GM18868 (cell line): ENCODE data around the gene PPIL6.
A peak's percentile ranks its signal among the peaks of the same experiment; 100 is the strongest.
"Not testable (repeated sequence)": the region's sequence is repeated elsewhere in the genome, so short reads cannot be mapped to it uniquely, and the experiment has no call there.

Experiments
- ATAC-seq: cut with Tn5 transposase; IDR thresholded peaks from one replicate; pipeline ENCODE4 v1.9.1; 2021; ENCODE audit warnings: mild to moderate bottlenecking, moderate library complexity; ENCODE audit not compliant: unreplicated experiment

The PPIL6 gene

DNA sequence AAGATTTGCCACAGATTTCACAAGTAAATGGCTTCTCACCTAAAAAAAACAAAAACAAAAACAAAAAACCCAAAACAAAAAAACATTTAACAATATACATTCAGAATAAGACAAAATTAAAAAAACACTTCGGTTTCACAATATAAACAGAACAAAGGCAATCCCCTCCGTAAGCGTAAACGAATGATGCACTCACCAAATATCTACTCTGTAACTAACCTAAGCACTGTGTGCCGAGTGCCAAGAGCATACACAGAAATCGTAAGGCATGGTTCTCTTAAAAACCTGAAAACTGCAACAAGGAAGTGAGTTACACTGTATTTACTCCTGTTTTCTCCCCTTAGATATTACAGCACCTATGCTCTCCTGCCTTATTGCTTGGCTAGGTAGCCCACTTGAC is 27.3 kb upstream of the PPIL6 start:
- ATAC-seq, result no peak

DNA sequence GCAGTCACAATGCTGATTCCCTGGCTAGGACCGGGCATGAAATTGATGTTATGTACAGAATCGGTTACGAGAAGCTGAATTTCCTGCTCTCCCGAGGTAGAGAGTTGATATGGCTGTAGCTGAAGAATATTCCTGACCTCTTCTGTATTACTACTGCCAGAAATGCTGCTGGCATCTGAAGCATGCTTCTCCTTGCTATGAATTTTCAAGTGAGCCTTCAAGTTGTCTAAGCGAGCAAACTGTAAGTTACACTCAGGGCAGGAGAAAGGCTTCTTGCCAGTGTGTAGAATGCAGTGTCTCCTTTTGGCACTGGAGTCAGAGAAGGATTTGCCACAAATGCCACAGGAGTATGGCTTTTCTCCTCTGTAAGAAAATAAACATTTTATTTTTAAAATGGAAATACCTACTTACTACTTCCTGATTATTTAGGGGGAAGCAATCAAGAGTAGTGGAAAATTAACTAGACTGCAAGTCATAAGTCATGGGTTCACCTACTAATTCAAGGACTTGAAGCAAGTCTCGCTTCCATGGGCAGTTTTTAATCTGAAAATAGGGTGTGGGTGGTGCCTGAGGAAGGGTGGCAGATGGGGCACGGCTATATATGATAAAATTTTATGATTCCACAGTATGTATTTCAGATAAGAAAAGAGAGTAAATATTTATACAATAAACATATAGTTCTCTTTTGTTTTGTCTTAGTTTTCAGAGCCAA is 25.9 kb upstream of the PPIL6 start:
- no peak for ATAC-seq

GRCh38 chr6:109465772-109466171 is 25.3 kb upstream of the PPIL6 start:
- ATAC-seq, result no peak

GRCh38 chr6:109461733-109462526 is 21.5 kb upstream of the PPIL6 start:
- ATAC-seq, result no peak

DNA sequence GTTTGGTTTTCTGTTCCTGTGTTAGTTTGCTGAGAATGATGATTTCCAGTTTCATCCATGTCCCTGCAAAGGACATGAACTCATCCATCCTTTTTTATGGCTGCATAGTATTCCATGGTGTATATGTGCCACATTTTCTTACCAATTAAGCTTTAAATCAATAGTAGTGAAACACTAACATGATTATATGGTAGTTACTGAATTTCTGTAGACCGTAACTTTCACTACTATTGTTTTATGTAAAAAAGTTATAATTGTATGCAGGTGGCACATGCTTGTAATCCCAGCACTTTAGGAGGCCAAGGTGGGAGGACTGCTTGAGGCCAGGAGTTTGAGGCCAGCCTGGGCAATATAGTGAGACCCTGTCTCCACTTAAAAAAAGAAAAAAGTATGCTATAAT is 20.8 kb upstream of the PPIL6 start:
- ATAC-seq, result not testable (repeated sequence)

DNA sequence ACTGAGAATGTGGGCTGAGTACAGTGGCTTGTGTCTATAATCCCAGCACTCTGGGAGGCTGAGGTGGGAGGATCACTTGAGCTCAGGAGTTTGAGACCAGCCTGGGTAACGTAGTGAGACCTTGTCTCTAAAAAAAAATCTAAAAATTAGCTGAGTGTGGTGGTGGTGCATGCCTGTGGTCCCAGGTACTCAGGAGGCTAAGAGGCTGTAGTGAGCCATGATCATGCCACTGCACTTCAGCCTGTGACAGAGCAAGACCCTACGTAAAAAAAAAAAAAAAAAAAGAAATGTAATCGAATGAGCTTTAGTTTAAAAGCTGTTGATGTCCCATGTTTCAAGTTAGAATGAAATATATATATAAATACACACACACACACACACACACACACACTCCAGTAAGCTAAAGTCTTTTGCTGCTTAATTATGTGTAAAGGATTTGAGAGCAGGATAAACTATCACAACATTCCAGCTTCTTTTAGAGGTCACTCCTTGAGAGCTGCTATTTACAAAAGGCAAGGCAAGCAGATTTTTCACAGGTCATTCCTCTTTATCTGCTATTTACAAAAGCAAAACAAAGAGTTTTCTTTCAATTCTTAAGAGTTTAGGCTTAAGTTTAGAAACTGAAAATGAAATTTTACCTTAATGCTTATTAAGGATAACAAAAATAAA is 19.9 kb upstream of the PPIL6 start:
- ATAC-seq, result no peak

DNA sequence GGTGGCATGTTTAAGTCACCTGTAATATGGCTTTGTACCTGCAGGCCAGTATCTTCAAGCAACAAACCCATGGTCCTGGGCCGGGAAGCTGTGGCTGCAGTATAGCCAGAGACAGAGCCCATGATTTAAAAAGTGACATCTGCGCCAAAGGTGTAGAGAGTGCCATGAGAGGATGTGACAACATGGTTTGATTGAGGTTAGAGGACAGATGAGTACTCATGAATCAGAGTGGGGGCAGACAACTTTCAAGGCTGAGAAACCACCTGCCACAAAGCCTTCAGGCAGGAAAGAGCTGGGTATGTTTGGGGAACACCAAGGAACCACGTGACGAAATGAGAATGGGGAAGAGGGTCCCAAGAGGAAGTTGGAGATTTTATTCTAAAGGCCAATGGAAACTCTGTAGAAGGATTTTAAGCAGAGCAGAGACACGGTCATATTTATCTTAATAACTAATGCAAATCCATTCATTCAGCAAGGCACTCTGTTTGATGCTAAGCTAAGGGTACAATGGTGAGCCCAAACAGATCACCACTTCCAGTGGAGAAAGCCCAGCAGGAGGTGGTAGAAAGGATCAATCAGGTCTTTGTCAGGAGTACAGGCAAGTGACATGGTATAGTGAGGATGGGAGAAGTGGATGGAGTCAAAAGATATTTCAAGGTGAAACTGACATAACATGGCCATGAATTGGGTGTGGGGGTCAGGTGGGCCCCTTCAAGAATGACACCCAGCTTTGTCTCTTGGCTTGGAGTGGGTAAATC is 18.5 kb upstream of the PPIL6 start:
- peak; percentile 40 for ATAC-seq

DNA sequence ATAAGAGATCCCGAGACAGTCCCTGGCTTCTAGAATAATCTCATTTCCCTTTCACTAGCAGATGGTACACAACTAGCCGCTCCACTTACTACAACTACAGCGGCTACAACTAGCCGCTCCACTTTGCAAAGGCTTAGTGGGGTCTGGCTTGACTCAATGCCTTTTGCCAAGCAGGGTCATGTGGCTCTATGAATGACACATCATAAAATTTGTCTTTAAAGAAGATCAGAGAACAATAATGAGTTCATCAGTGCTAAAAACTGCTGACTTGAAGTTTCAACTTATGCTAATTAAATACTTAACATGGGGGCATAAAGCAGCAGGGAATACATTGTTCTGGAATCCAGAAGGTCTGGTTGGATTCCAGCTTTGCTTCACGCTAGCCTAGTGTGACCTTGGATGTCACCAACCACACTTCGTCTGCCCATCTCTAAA is 17.2 kb upstream of the PPIL6 start:
- no peak for ATAC-seq

- ATAC-seq, result no peak
Measured at GRCh38 chr6:109456710-109457561, 16.5 kb upstream of the PPIL6 start.

DNA sequence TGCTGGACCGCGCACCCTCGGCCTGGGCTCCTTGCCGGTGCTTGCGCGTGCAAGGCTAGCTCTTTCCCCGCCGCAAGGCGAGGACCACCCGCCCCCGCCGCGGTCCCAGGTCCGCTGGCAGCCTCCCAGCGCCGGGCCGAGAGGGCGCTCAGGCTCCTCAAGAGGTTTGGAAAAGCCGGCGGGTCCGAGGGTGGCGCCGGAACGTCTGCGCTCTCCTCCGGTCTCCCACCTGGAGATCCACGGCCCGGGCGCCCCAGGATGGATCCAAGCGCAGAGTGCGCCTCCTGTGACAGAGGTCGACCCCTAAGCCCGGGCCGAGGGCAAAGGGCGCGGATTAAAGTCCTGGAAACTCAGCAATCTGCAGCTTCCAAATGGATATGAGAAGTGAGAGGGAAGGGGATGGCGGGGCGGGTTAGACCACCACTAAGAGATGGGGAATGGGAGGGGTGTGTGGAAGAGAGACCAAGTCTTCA is 15.7 kb upstream of the PPIL6 start:
- no peak for ATAC-seq

DNA sequence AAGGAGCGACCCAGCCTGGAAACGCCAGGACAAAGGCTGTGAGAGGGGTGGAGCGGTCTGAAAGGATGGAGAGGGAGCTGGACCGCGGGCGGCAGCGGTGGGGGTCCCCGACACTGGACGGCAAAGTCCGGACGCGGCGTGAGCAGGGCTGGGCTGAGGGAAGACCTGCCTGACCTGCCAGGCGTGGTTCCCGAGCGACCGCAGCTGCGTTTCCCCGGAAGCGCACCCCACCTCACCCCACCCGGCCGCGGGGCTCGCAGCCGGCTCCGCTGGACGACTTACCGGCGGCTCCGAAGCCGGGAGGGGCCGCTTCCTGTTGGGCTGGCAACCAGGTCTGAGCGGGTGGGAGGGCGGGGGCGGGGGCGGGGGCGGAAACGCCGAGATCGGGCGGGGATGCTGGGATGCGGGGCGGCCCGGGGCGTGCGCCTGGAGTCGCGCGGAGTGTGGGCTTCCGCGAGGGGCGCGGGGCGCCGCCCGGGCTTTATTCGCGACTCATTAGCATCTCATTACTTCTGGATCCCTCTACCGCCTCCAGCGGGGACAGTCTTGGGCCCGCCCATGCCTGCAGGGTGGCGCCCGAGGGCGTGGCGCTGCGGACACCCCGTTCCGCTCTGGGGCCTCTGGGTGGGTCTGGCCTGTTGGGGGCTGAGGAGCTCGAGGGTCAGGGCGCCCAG is 15.1 kb upstream of the PPIL6 start, which contains the start of gene MICAL1:
MICAL1 (minus strand) TSS at position 336 of the 674 bp plus-strand sequence. CDS start 1,576 bp downstream, outside the sequence.
- ATAC-seq, result peak; percentile 48

GRCh38 chr6:109454496-109455436 is 14.3 kb upstream of the PPIL6 start:
- ATAC-seq, result peak; percentile 36

GRCh38 chr6:109453594-109454495 is 13.4 kb upstream of the PPIL6 start:
- ATAC-seq, result no peak

GRCh38 chr6:109453156-109453555 is 12.7 kb upstream of the PPIL6 start:
- ATAC-seq, result no peak

DNA sequence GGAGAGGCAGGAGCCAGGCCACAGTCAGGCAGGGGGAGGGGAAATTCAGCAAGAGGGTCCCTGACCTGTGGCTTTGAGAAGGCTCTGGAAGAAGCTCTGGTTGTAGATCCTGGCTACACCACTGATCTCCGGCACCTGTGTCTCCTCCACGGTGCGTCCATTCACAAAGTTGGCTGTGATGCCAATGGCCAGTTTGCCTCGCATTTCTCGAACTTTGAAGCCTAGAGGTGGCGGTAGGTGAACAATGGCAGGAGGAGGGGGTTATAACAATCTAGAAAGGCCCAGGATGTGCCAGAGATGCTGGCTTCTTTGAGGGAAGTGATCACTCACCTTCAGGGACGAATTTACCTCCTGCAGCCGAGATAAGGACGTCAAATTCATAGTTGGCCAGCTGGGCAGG is 11.8 kb upstream of the PPIL6 start:
- ATAC-seq, result no peak

- no peak for ATAC-seq
Measured at GRCh38 chr6:109451376-109451775, 10.9 kb upstream of the PPIL6 start.

DNA sequence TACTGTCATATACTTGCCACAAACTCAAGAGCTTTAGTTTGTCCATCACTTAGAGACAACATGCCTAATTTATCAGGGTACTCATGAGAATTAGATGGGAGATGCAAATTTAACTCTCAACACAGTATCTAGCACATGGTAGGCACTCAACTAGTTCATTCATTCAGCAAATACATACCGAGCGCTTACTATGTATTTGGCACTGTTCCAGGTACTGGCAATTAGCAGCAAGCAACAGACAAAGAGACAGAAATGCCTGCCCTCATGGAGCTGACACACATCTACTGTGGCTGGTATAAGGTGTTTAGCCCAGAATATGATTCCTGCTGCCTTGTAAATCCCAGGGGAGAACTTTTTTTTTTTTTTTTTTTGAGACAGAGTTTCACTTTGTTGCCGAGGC is 10.4 kb upstream of the PPIL6 start:
- no peak for ATAC-seq
